ENCODE data around the gene BSPRY. TPM values are rescaled to one million over a fixed set of nuclear protein-coding genes. Genes with fewer than 3 reads are reported as not detected.

The BSPRY gene
- total RNA-seq, 1 donor from 2014 or later = 0.58 TPM

GRCh38 chr9:113319054-113319453, 30.3 kb upstream of the BSPRY start:
- no peaks in the 10 kb centered on the region for H3K9me3 Mint-ChIP-seq
- Histone ChIP-seq H4K20me1 (ENCODE audit: low read depth) (no peaks in the 10 kb centered on the region), H3K79me2 (ENCODE audit: low read depth) (no peaks in the 10 kb centered on the region)

GRCh38 chr9:113320051-113320450, 29.3 kb upstream of the BSPRY start:
- no peaks in the 10 kb centered on the region for H3K9me3 Mint-ChIP-seq
- no peak for TF ChIP-seq CTCF (IDR thresholded peaks at IDR 0.05)
- no peak for TF ChIP-seq EZH2phosphoT487 (IDR thresholded peaks at IDR 0.05)
- TF ChIP-seq EZH2 (IDR thresholded peaks at IDR 0.05) = no peak
- no peak overlapping the region for H3K27ac Mint-ChIP-seq
- DNase-seq (ENCODE audit: low spot score) = no peak
- H2AFZ ChIP-seq (replicated peaks) = no peak overlapping the region
- H3K4me1 Mint-ChIP-seq = peaks cover 9% of the 10 kb centered on the region
- H3K4me3 ChIP-seq = no peak overlapping the region
- H3K36me3 Mint-ChIP-seq = peaks cover 7% of the 10 kb centered on the region
- H3K27me3 Mint-ChIP-seq (ENCODE audit: insufficient read depth, low read depth) = no peaks in the 10 kb centered on the region
- H3K4me3 Mint-ChIP-seq = no peak overlapping the region
- no peak overlapping the region for H3K4me2 ChIP-seq
- H3K27ac ChIP-seq = no peak overlapping the region
- H3K27me3 ChIP-seq = no peaks in the 10 kb centered on the region
- H3K9me3 ChIP-seq (ENCODE audit: low read depth) = no peaks in the 10 kb centered on the region
- no peaks in the 10 kb centered on the region for H3K36me3 ChIP-seq
- H3F3A ChIP-seq (ENCODE audit: low read depth) = no peaks in the 10 kb centered on the region
- no peaks in the 10 kb centered on the region for H4K20me1 ChIP-seq (ENCODE audit: low read depth)
- no peaks in the 10 kb centered on the region for H3K4me1 ChIP-seq
- H3K79me2 ChIP-seq (ENCODE audit: low read depth) = no peaks in the 10 kb centered on the region
- H3K9ac ChIP-seq = no peak overlapping the region

More at GRCh38 chr9:113319054-113319453, 30.3 kb upstream of the BSPRY start:
- Histone ChIP-seq H3K27ac (no peak overlapping the region), H3K4me1 (no peaks in the 10 kb centered on the region), H3K9me3 (ENCODE audit: low read depth) (no peaks in the 10 kb centered on the region), H2AFZ (replicated peaks) (no peak overlapping the region), H3K9ac (no peak overlapping the region), H3K36me3 (no peaks in the 10 kb centered on the region), H3K4me3 (no peak overlapping the region), H3F3A (ENCODE audit: low read depth) (no peaks in the 10 kb centered on the region), H3K27me3 (no peaks in the 10 kb centered on the region), H3K4me2 (no peak overlapping the region)
- Mint-ChIP-seq H3K27ac (no peak overlapping the region), H3K4me3 (no peak overlapping the region), H3K4me1 (peaks cover 9% of the 10 kb centered on the region), H3K36me3 (peaks cover 7% of the 10 kb centered on the region), H3K27me3 (ENCODE audit: insufficient read depth, low read depth) (no peaks in the 10 kb centered on the region)
- no peak for DNase-seq (ENCODE audit: low spot score)
- TF ChIP-seq EZH2phosphoT487 (IDR thresholded peaks at IDR 0.05) (no peak), EZH2 (IDR thresholded peaks at IDR 0.05) (no peak), CTCF (IDR thresholded peaks at IDR 0.05) (no peak)

- H3K4me1 Mint-ChIP-seq = no peaks in the 10 kb centered on the region
These were observed 26.7 kb upstream of the BSPRY start for GRCh38 chr9:113322671-113323070.

More at GRCh38 chr9:113322671-113323070, 26.7 kb upstream of the BSPRY start:
- Histone ChIP-seq H4K20me1 (ENCODE audit: low read depth) (no peaks in the 10 kb centered on the region), H3K27ac (no peak overlapping the region), H3K4me3 (no peak overlapping the region), H3K79me2 (ENCODE audit: low read depth) (no peaks in the 10 kb centered on the region), H3K4me2 (no peak overlapping the region), H3K36me3 (no peaks in the 10 kb centered on the region), H3K9me3 (ENCODE audit: low read depth) (no peaks in the 10 kb centered on the region), H3K9ac (no peak overlapping the region), H3K27me3 (no peaks in the 10 kb centered on the region), H2AFZ (replicated peaks) (no peak overlapping the region), H3F3A (ENCODE audit: low read depth) (no peaks in the 10 kb centered on the region), H3K4me1 (no peaks in the 10 kb centered on the region)
- Mint-ChIP-seq H3K36me3 (peaks cover 5% of the 10 kb centered on the region), H3K9me3 (no peaks in the 10 kb centered on the region), H3K4me3 (no peak overlapping the region), H3K27ac (no peak overlapping the region), H3K27me3 (ENCODE audit: insufficient read depth, low read depth) (no peaks in the 10 kb centered on the region)
- DNase-seq (ENCODE audit: low spot score) = no peak
- no peak for TF ChIP-seq CTCF (IDR thresholded peaks at IDR 0.05)
- TF ChIP-seq EZH2phosphoT487 (IDR thresholded peaks at IDR 0.05) = no peak
- TF ChIP-seq EZH2 (IDR thresholded peaks at IDR 0.05) = no peak

Data from neural progenitor cell (in vitro differentiated cells).